Spleen (tissue), 11 donors: ENCODE measurements around the gene NUPR1. TPM values are rescaled to one million over a fixed set of nuclear protein-coding genes. Genes with fewer than 3 reads are reported as not detected.
A peak's percentile ranks its signal among the peaks of the same experiment; 100 is the strongest.

Source experiments
- DNase-seq: peaks from one replicate; pipeline ENCODE4 v3.0.0-alpha.2; 2020
- H3K27ac ChIP-seq, 8 donors: fragments of 200-600 bp; sonication (generic) in 7 of 8; 1 replicate in 4 of 8; 2 replicates in 4 of 8; pipeline versions ENCODE4 v1.5.0 to v1.8.0; 2016 to 2021; ENCODE audit warnings: inconsistent platforms in 4 of 8, mild to moderate bottlenecking in 4 of 8, moderate library complexity in 1 of 8
- H3K27me3 ChIP-seq, 7 donors: fragments of 200-600 bp; sonication (generic) in 6 of 7; replicated peaks in 1 of 7; 1 replicate in 4 of 7; 2 replicates in 3 of 7; pipeline versions ENCODE4 v1.5.0 to v1.8.0; 2016 to 2021; ENCODE audit warnings: inconsistent platforms in 3 of 7, mild to moderate bottlenecking in 1 of 7
- H3K36me3 ChIP-seq, 6 donors: fragments of 200-600 bp; sonication (generic) in 5 of 6; 1 replicate in 4 of 6; 2 replicates in 2 of 6; pipeline versions ENCODE4 v1.5.0 to v1.8.0; 2016 to 2021; ENCODE audit warnings: inconsistent platforms in 2 of 6
- H3K4me1 ChIP-seq, 6 donors: fragments of 200-600 bp; sonication (generic) in 5 of 6; 1 replicate in 3 of 6; 2 replicates in 3 of 6; pipeline versions ENCODE4 v1.5.0 to v1.8.0; 2016 to 2021; ENCODE audit warnings: inconsistent platforms in 3 of 6
- H3K4me3 ChIP-seq, 8 donors: fragments of 200-600 bp; sonication (generic) in 7 of 8; 1 replicate in 4 of 8; 2 replicates in 4 of 8; pipeline versions ENCODE4 v1.5.0 to v1.8.0; 2016 to 2021; ENCODE audit warnings: inconsistent platforms in 4 of 8, mild to moderate bottlenecking in 4 of 8, moderate library complexity in 2 of 8
- H3K9me3 ChIP-seq, 8 donors: fragments of 200-600 bp; sonication (generic) in 7 of 8; 1 replicate in 4 of 8; 2 replicates in 4 of 8; pipeline versions ENCODE4 v1.5.0 to v1.8.0; 2016 to 2021; ENCODE audit warnings: inconsistent platforms in 4 of 8
- CTCF ChIP-seq, 11 experiments: fragments of 200-600 bp in 7 of 11; fragments of 450-650 bp in 4 of 11; sonication (generic) in 4 of 11; IDR thresholded peaks in 8 of 11; conservative IDR thresholded peaks in 3 of 11; 1 replicate in 7 of 11; 2 replicates in 4 of 11; pipeline versions ENCODE4 v1.4.0 to v1.8.0; 2016 to 2021; ENCODE audit warnings: antibody characterized with exemption in 11 of 11, inconsistent platforms in 4 of 11, mild to moderate bottlenecking in 1 of 11
- POLR2A ChIP-seq, 3 donors: fragments of 450-650 bp; IDR thresholded peaks; one replicate each; pipeline ENCODE4 v1.5.1; 2017; ENCODE audit warnings: antibody characterized with exemption in 3 of 3, mild to moderate bottlenecking in 1 of 3
- POLR2AphosphoS5 ChIP-seq, 3 donors: sonication (generic); formaldehyde crosslinking; IDR thresholded peaks; one replicate each; pipeline ENCODE4 v1.5.1; 2017; ENCODE audit warnings: antibody characterized with exemption in 3 of 3
- WGBS, 5 donors: extraction: QIAGEN DNeasy Blood & Tissue Kit in 3 of 5; methylation state at CpG; one replicate each; pipeline versions ENCODE4 v1.1.5 to v1.1.7; 2013 to 2018; 5-methylcytosine and 5-hydroxymethylcytosine counted together
- intact Hi-C: fragments of 100-400 bp; cut with DNase I; formaldehyde crosslinking; loops from one replicate; pipeline ENCODE4 v1.15.0; 2023; ENCODE audit warnings: low total_unique reads
- polyA plus RNA-seq, 3 donors: library from polyadenylated mRNA; stranded (reverse); fragments of 200-250 nt; gene quantifications; one replicate each; pipeline ENCODE4 v1.2.1, GENCODE V29; 2013
- total RNA-seq, 7 donors: library from RNA; depleted of rRNA in 3 of 7; stranded (reverse); fragments of >200 nt in 3 of 7; fragmentation: NEBNext Ultra II Directional in 4 of 7; extraction: Animal tissue kit (Norgen Biotek cat#: 25700) in 4 of 7; gene quantifications; one replicate each; pipeline versions ENCODE4 v1.1.0 to v1.2.1, GENCODE V29; 2016 to 2021
- donor health status: healthy with polysubstance abuse.
- donor health status: DM: no; HTN: no; CAD: no; lungs with moderate emphysema.
- donor health status: DM: no; HTN: no; CAD: no.
- donor health status: Bipolar disorder and iron deficiency.
- donor health status: healthy.
- donor health status: DM: no; HTN: no; CAD: no.
- donor health status: DM: yes; HTN: yes; CAD: no.

NUPR1 gene
- total and polyA plus RNA-seq, 10 donors, result 2.7 to 53.7 (median 17.0) TPM

GRCh38 chr16:28495098-28495793, 43.5 kb downstream of the NUPR1 start:
- no peak for TF ChIP-seq CTCF (IDR thresholded peaks at IDR 0.05 in 8 of 11, conservative IDR thresholded peaks at IDR 0.05 in 3 of 11)
- TF ChIP-seq POLR2A (IDR thresholded peaks at IDR 0.05), result no peak
- TF ChIP-seq POLR2AphosphoS5 (IDR thresholded peaks at IDR 0.05), result no peak
- peak; percentile 85 for DNase-seq
- Histone ChIP-seq H3K9me3 (no peaks in the 10 kb centered on the region), H3K36me3 (peaks cover 0 to 40% (median 8%) of the 10 kb centered on the region in 6 donors), H3K4me1 (peaks cover 20 to 91% (median 54%) of the 10 kb centered on the region in 6 donors), H3K4me3 (peak overlapping the region in 7 of 8 donors; percentile 19 to 98 (median 39)), H3K27ac (peak overlapping the region; percentile 93 to 99 (median 96)), H3K27me3 (no peaks in the 10 kb centered on the region)
- WGBS, 5 donors, result 74 to 82% (median 75%) methylated on average over 13 of the region's 13 CpGs
- intact Hi-C loops, result loop anchor here (10.0 kb wide), 1 partner anchor 60 kb away; the partner anchor contains the start of gene SGF29

- peaks cover 0 to 40% (median 12%) of the 10 kb centered on the region in 6 donors for H3K36me3 ChIP-seq
- peak within 1 kb of the TSS in 7 of 8 donors; percentile 19 to 98 (median 39) for H3K4me3 ChIP-seq
- intact Hi-C loops, result loop anchor here (10.0 kb wide), 1 partner anchor 61 kb away; the partner anchor contains the start of gene SGF29
- peaks cover 20 to 91% (median 63%) of the 10 kb centered on the region in 6 donors for H3K4me1 ChIP-seq
- 9 to 37% (median 17%) methylated on average over 11 to 12 of the region's 12 CpGs for WGBS, 5 donors
- no peaks in the 10 kb centered on the region for H3K9me3 ChIP-seq
- peak within 1 kb of the TSS; percentile 93 to 99 (median 96) for H3K27ac ChIP-seq
- no peaks in the 10 kb centered on the region for H3K27me3 ChIP-seq
- peak; percentile 94 for DNase-seq
- TF ChIP-seq POLR2A (IDR thresholded peaks at IDR 0.05) (no peak), CTCF (IDR thresholded peaks at IDR 0.05 in 8 of 11, conservative IDR thresholded peaks at IDR 0.05 in 3 of 11) (peak in 2 of 11 experiments; percentile 7 to 31), POLR2AphosphoS5 (IDR thresholded peaks at IDR 0.05) (peak; percentile 55 to 95 (median 79))
Measured at GRCh38 chr16:28494121-28494851, 44.5 kb downstream of the NUPR1 start, which contains the start of gene APOBR. Gene APOBR, plus strand, starts transcription at chr16:28494643. Its CDS starts 39 bp downstream, at chr16:28494682.

GRCh38 chr16:28492511-28492910, 46.3 kb downstream of the NUPR1 start:
- TF ChIP-seq POLR2AphosphoS5 (IDR thresholded peaks at IDR 0.05) (no peak), CTCF (IDR thresholded peaks at IDR 0.05 in 8 of 11, conservative IDR thresholded peaks at IDR 0.05 in 3 of 11) (no peak), POLR2A (IDR thresholded peaks at IDR 0.05) (no peak)
- peaks cover 23 to 90% (median 65%) of the 10 kb centered on the region in 6 donors for H3K4me1 ChIP-seq
- peak overlapping the region; percentile 93 to 99 (median 96) for H3K27ac ChIP-seq
- intact Hi-C loops, result loop anchor here (10.0 kb wide), 1 partner anchor 62 kb away; the partner anchor contains the start of gene SGF29
- peaks cover 0 to 40% (median 21%) of the 10 kb centered on the region in 6 donors for H3K36me3 ChIP-seq
- H3K9me3 ChIP-seq, result no peaks in the 10 kb centered on the region
- H3K4me3 ChIP-seq, result peak overlapping the region in 7 of 8 donors; percentile 82 to 98 (median 93)
- H3K27me3 ChIP-seq, result no peaks in the 10 kb centered on the region
- DNase-seq, result no peak
- WGBS, 5 donors, result 45 to 58% (median 55%) methylated on average over 4 of the region's 4 CpGs
